HepG2 (cell line): ENCODE data around the gene SERPINB1. TPM values are rescaled to one million over a fixed set of nuclear protein-coding genes. Genes with fewer than 3 reads are reported as not detected.

Experiments
- ATAC-seq: fragments of 200-7000 bp; cut with Tn5 transposase; 3 replicates; pipeline ENCODE4 v1.9.1; 2020; ENCODE audit warnings: mild to moderate bottlenecking, moderate library complexity
- BruUV-seq: library from RNA; stranded (reverse); fragments of 400-500 nt; replicated peaks from 2 replicates; lab custom pipeline; 2021; lab: Mats Ljungman, UMichigan
- CTCF ChIA-PET: fragments of 300-600 bp; formaldehyde crosslinking; extraction: SDS; loops from one replicate; lab custom pipeline; 2021; ENCODE audit warnings: low total read pairs, inconsistent platforms, low intra/inter-chr PET ratio; lab: Yijun Ruan, JAX
- POLR2A ChIA-PET: fragments of 350-600 bp; sonication (Branson Sonifier 250); formaldehyde crosslinking; loops from one replicate; lab custom pipeline; 2020; ENCODE audit warnings: antibody characterized with exemption, inconsistent platforms; lab: Yijun Ruan, JAX
- DNase-seq: peaks from one replicate; pipeline ENCODE4 v3.0.0-alpha.2; 2015; ENCODE audit warnings: low spot score
- FAIRE-seq: peaks from 3 replicates; lab custom pipeline; 2011; peaks lifted over from hg19 to GRCh38; lab: Jason Lieb, UNC
- H2AFZ ChIP-seq: one replicate; pipeline ENCODE4 v1.6.1; 2011; ENCODE audit warnings: low read length, inconsistent platforms
- H3K27ac ChIP-seq: fragments of 300-600 bp; 3 replicates; pipeline ENCODE4 v1.8.0; 2011; ENCODE audit warnings: mixed run types, mild to moderate bottlenecking, mixed read lengths, low read length, inconsistent platforms; ENCODE audit not compliant: insufficient read depth; ENCODE audit errors: extremely low read length
- H3K27me3 ChIP-seq, 2 experiments: fragments of 200-600 bp in 1 of 2; 2 replicates in 1 of 2; 3 replicates in 1 of 2; pipeline versions ENCODE4 v1.6.0 to v1.8.0; 2011; ENCODE audit warnings: low read length in 2 of 2, mild to moderate bottlenecking in 2 of 2, moderate library complexity in 2 of 2, inconsistent platforms in 1 of 2; ENCODE audit not compliant: insufficient read depth in 2 of 2, control insufficient read depth in 1 of 2
- H3K36me3 ChIP-seq, 2 experiments: fragments of 200-600 bp in 1 of 2; replicated peaks in 1 of 2; 2 replicates in 1 of 2; 3 replicates in 1 of 2; pipeline versions ENCODE4 v1.5.1 to v1.8.0; 2011; ENCODE audit warnings: low read length in 2 of 2, inconsistent platforms in 1 of 2; ENCODE audit not compliant: insufficient read depth in 2 of 2, control insufficient read depth in 1 of 2
- H3K4me1 ChIP-seq: 2 replicates; pipeline ENCODE4 v1.5.1; 2012; ENCODE audit warnings: low read length, inconsistent platforms; ENCODE audit not compliant: insufficient read depth
- H3K4me2 ChIP-seq: 2 replicates; pipeline ENCODE4 v1.6.0; 2011; ENCODE audit warnings: low read depth, low read length, inconsistent platforms
- H3K4me3 ChIP-seq, 3 experiments: fragments of 200-600 bp in 1 of 3; sonication (generic), shearing (Covaris generic) in 1 of 3; replicated peaks in 1 of 3; 2 replicates each; pipeline ENCODE4 v1.5.1; 2011 to 2016; ENCODE audit warnings: low read length in 3 of 3, inconsistent platforms in 2 of 3, low read depth in 2 of 3, mild to moderate bottlenecking in 2 of 3, control low read depth in 1 of 3, mixed read lengths in 1 of 3; ENCODE audit not compliant: insufficient read depth in 1 of 3
- H3K79me2 ChIP-seq: one replicate; pipeline ENCODE4 v1.6.1; 2011; ENCODE audit warnings: low read length, inconsistent platforms; ENCODE audit not compliant: insufficient read depth
- H3K9ac ChIP-seq: 2 replicates; pipeline ENCODE4 v1.6.0; 2011; ENCODE audit warnings: mild to moderate bottlenecking, low read depth, low read length, inconsistent platforms; ENCODE audit not compliant: insufficient read depth
- H3K9me3 ChIP-seq: 2 replicates; pipeline ENCODE4 v1.5.1; 2012; ENCODE audit warnings: mild to moderate bottlenecking, low read length
- H4K20me1 ChIP-seq: 2 replicates; pipeline ENCODE4 v1.6.0; 2011; ENCODE audit warnings: inconsistent platforms, mild to moderate bottlenecking, low read length, moderate library complexity; ENCODE audit not compliant: insufficient read depth
- ARNT2 ChIP-seq: sonication (generic); formaldehyde crosslinking; IDR thresholded peaks from 2 replicates; pipeline ENCODE4 v1.8.0; 2022; ENCODE audit warnings: mild to moderate bottlenecking, low read depth, missing genetic modification reagents, moderate library complexity
- HNF4A ChIP-seq: sonication (generic); formaldehyde crosslinking; IDR thresholded peaks from 2 replicates; pipeline ENCODE4 v1.4.0; 2020; ENCODE audit warnings: missing genetic modification reagents
- HNRNPL ChIP-seq: fragments of 200-400 bp; formaldehyde crosslinking; IDR thresholded peaks from 2 replicates; pipeline ENCODE4 v1.6.1; 2017; ENCODE audit warnings: mild to moderate bottlenecking, low read depth, low read length
- KAT2B ChIP-seq: fragments of 150-350 bp; IDR thresholded peaks from 2 replicates; pipeline ENCODE4 v1.6.1; 2014; ENCODE audit warnings: low read depth, low read length, borderline replicate concordance
- MTF2 ChIP-seq: sonication (generic); formaldehyde crosslinking; IDR thresholded peaks from 2 replicates; pipeline ENCODE4 v1.5.0; 2020; ENCODE audit warnings: missing genetic modification reagents, borderline replicate concordance
- RARG ChIP-seq: sonication (generic); formaldehyde crosslinking; IDR thresholded peaks from 2 replicates; pipeline ENCODE4 v1.4.0; 2020; ENCODE audit warnings: low read depth, mild to moderate bottlenecking, missing genetic modification reagents
- ZBTB21 ChIP-seq: sonication (generic); formaldehyde crosslinking; IDR thresholded peaks from 2 replicates; pipeline ENCODE4 v1.4.0; 2020; ENCODE audit warnings: missing genetic modification reagents
- ZFP36L2 ChIP-seq: sonication (generic); formaldehyde crosslinking; IDR thresholded peaks from 2 replicates; pipeline ENCODE4 v1.4.0; 2020; ENCODE audit warnings: missing genetic modification reagents
- ZKSCAN8 ChIP-seq: IDR thresholded peaks from 2 replicates; pipeline ENCODE4 v1.6.1; 2016; ENCODE audit warnings: borderline replicate concordance, missing genetic modification reagents, missing compliant biosample characterization
- ZNF275 ChIP-seq: sonication (generic); formaldehyde crosslinking; IDR thresholded peaks from 2 replicates; pipeline ENCODE4 v1.8.0; 2022; ENCODE audit warnings: missing genetic modification reagents, mild to moderate bottlenecking, inconsistent platforms, borderline replicate concordance
- ZNF33A ChIP-seq: sonication (generic); formaldehyde crosslinking; IDR thresholded peaks from 2 replicates; pipeline ENCODE4 v1.5.1; 2020; ENCODE audit warnings: missing genetic modification reagents, mild to moderate bottlenecking, moderate library complexity, borderline replicate concordance
- ZNF446 ChIP-seq: sonication (generic); formaldehyde crosslinking; IDR thresholded peaks from 2 replicates; pipeline ENCODE4 v1.5.0; 2020; ENCODE audit warnings: mild to moderate bottlenecking, missing genetic modification reagents
- ZNF557 ChIP-seq: sonication (generic); formaldehyde crosslinking; IDR thresholded peaks from 2 replicates; pipeline ENCODE4 v1.4.0; 2020; ENCODE audit warnings: missing genetic modification reagents
- ZNF607 ChIP-seq: sonication (generic); formaldehyde crosslinking; IDR thresholded peaks from 2 replicates; pipeline ENCODE4 v1.5.1; 2020; ENCODE audit warnings: missing genetic modification reagents, mild to moderate bottlenecking, borderline replicate concordance
- ZNF619 ChIP-seq: sonication (generic); formaldehyde crosslinking; IDR thresholded peaks from 2 replicates; pipeline ENCODE4 v1.4.0; 2020; ENCODE audit warnings: mild to moderate bottlenecking, missing genetic modification reagents
- ZNF766 ChIP-seq: sonication (generic); formaldehyde crosslinking; IDR thresholded peaks from 2 replicates; pipeline ENCODE4 v1.5.0; 2020; ENCODE audit warnings: missing genetic modification reagents, borderline replicate concordance
- WGBS: methylation state at CpG from one replicate; pipeline ENCODE4 v1.1.6; 2017; ENCODE audit warnings: low lambda C conversion rate; 5-methylcytosine and 5-hydroxymethylcytosine counted together
- in situ Hi-C: cut with HindIII; loops from 2 replicates; pipeline ENCODE4 v1.10.0; 2017; ENCODE audit warnings: low pct_unique_long_range_greater_than_20kb; ENCODE audit not compliant: extremely low pct_ligation_motif_present
- intact Hi-C: fragments of 100-400 bp; cut with micrococcal nuclease; formaldehyde crosslinking; loops from one replicate; pipeline ENCODE4 v1.10.0; 2022; ENCODE audit not compliant: unreplicated experiment
- polyA plus RNA-seq, 8 experiments: library from polyadenylated mRNA; depleted of rRNA in 3 of 8; stranded (reverse) in 7 of 8; unstranded in 1 of 8; fragments of >200 nt; fragmentation: Illumina TruSeq in 4 of 8; extraction: Trizol in 4 of 8; gene quantifications; 2 replicates each; pipeline versions ENCODE4 v1.2.1 to v1.2.3, GENCODE V29; 2011 to 2016; ENCODE audit warnings: low read depth in 4 of 8, missing spikeins in 1 of 8, mixed read lengths in 1 of 8; ENCODE audit not compliant: insufficient read depth in 1 of 8
- total RNA-seq, 5 experiments: library from RNA; depleted of rRNA; stranded (reverse); fragments of >200 nt; fragmentation: Illumina TruSeq; extraction: Trizol; gene quantifications; 2 replicates each; pipeline ENCODE4 v1.2.3, GENCODE V29; 2016; ENCODE audit warnings: low read depth in 1 of 5
- TF ChIP-seq, protein P1 (sequence below): sonication (generic); formaldehyde crosslinking; IDR thresholded peaks from 2 replicates; pipeline ENCODE4; 2020; ENCODE audit warnings: missing genetic modification reagents, mild to moderate bottlenecking, borderline replicate concordance
- TF ChIP-seq, protein P2 (sequence below): sonication (generic); formaldehyde crosslinking; IDR thresholded peaks from 2 replicates; pipeline ENCODE4 v1.5.0; 2020; ENCODE audit warnings: mild to moderate bottlenecking, low read depth, missing genetic modification reagents, borderline replicate concordance
- TF ChIP-seq, protein P3 (sequence below): sonication (generic); formaldehyde crosslinking; IDR thresholded peaks from 2 replicates; pipeline ENCODE4 v1.8.0; 2022; ENCODE audit warnings: mild to moderate bottlenecking, missing genetic modification reagents; ENCODE audit not compliant: insufficient replicate concordance

SERPINB1 gene
- total and polyA plus RNA-seq, 2 of the 13 experiments (the other 11 are each of a cell fraction or from before 2014, with no cell fraction given), result 41.4 to 60.5 TPM

DNA sequence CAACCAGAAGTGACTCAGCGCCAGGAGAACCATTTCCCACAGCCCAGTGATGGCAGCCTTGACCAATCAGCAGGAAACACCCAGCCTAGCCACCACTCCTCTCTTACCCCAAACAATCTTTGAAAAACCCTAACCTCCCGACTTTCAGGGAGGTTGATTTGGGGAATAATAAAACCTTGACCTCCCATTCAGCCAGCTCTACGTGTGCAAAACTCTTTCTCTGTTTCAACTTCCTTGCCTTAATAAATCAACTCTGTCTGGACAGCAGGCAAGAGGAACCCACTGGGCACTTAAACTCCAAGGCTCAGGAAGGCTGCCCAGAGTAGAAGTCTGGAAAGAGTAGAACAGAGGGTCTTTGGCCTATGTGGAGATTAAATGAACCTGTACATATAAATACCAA, 35.0 kb downstream of the SERPINB1 start (continued):
- TF ChIP-seq ZNF33A (CRISPR knock-in tag), result no peak

GRCh38 chr6:2805031-2805430, 36.6 kb downstream of the SERPINB1 start:
- H3K4me3 ChIP-seq, result no peak overlapping the region
- no peaks in the 10 kb centered on the region for H4K20me1 ChIP-seq
- in situ Hi-C loops, result no loop called here
- POLR2A ChIA-PET, result no interaction called here
- intact Hi-C loops, result no loop called here
- DNase-seq (no peak), FAIRE-seq (no peak), ATAC-seq (no peak)
- no peak overlapping the region for H3K9ac ChIP-seq
- WGBS, result 88% methylated on average over 14 of the region's 14 CpGs
- peaks cover 38% of the 10 kb centered on the region for H3K4me1 ChIP-seq
- no peak overlapping the region for H3K27ac ChIP-seq
- BruUV-seq, result no TSS peak
- CTCF ChIA-PET, result no interaction called here
- H3K27me3 ChIP-seq, result no peaks in the 10 kb centered on the region
- H3K9me3 ChIP-seq, result no peaks in the 10 kb centered on the region
- no peak overlapping the region for H2AFZ ChIP-seq
- no peaks in the 10 kb centered on the region for H3K36me3 ChIP-seq
- H3K79me2 ChIP-seq, result no peaks in the 10 kb centered on the region
- no peak overlapping the region for H3K4me2 ChIP-seq
- no peak for TF ChIP-seq ZNF619 (CRISPR knock-in tag)
- no peak for TF ChIP-seq ZNF446 (CRISPR knock-in tag)
- no peak for TF ChIP-seq ZFP36L2 (CRISPR knock-in tag)
- no peak for TF ChIP-seq ARNT2 (CRISPR knock-in tag)
- TF ChIP-seq ZNF607, result no peak
- no peak for TF ChIP-seq MTF2 (CRISPR knock-in tag)
- TF ChIP-seq, protein P1, sequence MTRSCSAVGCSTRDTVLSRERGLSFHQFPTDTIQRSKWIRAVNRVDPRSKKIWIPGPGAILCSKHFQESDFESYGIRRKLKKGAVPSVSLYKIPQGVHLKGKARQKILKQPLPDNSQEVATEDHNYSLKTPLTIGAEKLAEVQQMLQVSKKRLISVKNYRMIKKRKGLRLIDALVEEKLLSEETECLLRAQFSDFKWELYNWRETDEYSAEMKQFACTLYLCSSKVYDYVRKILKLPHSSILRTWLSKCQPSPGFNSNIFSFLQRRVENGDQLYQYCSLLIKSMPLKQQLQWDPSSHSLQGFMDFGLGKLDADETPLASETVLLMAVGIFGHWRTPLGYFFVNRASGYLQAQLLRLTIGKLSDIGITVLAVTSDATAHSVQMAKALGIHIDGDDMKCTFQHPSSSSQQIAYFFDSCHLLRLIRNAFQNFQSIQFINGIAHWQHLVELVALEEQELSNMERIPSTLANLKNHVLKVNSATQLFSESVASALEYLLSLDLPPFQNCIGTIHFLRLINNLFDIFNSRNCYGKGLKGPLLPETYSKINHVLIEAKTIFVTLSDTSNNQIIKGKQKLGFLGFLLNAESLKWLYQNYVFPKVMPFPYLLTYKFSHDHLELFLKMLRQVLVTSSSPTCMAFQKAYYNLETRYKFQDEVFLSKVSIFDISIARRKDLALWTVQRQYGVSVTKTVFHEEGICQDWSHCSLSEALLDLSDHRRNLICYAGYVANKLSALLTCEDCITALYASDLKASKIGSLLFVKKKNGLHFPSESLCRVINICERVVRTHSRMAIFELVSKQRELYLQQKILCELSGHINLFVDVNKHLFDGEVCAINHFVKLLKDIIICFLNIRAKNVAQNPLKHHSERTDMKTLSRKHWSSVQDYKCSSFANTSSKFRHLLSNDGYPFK (CRISPR knock-in tag), result no peak
- TF ChIP-seq, protein P2, sequence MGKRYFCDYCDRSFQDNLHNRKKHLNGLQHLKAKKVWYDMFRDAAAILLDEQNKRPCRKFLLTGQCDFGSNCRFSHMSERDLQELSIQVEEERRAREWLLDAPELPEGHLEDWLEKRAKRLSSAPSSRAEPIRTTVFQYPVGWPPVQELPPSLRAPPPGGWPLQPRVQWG (CRISPR knock-in tag), result no peak
- no peak for TF ChIP-seq HNF4A (CRISPR knock-in tag)
- no peak for TF ChIP-seq RARG (CRISPR knock-in tag)
- no peak for TF ChIP-seq ZBTB21 (CRISPR knock-in tag)
- TF ChIP-seq, protein P3, sequence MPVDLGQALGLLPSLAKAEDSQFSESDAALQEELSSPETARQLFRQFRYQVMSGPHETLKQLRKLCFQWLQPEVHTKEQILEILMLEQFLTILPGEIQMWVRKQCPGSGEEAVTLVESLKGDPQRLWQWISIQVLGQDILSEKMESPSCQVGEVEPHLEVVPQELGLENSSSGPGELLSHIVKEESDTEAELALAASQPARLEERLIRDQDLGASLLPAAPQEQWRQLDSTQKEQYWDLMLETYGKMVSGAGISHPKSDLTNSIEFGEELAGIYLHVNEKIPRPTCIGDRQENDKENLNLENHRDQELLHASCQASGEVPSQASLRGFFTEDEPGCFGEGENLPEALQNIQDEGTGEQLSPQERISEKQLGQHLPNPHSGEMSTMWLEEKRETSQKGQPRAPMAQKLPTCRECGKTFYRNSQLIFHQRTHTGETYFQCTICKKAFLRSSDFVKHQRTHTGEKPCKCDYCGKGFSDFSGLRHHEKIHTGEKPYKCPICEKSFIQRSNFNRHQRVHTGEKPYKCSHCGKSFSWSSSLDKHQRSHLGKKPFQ (CRISPR knock-in tag), result no peak
- no peak for TF ChIP-seq ZNF275 (CRISPR knock-in tag)
- no peak for TF ChIP-seq ZKSCAN8 (CRISPR knock-in tag)
- TF ChIP-seq HNRNPL, result no peak
- TF ChIP-seq ZNF557 (CRISPR knock-in tag), result no peak
- no peak for TF ChIP-seq KAT2B
- TF ChIP-seq ZNF766 (CRISPR knock-in tag), result no peak
